HepG2 (cell line): ENCODE measurements around the gene TTC23L. TPM values are rescaled to one million over a fixed set of nuclear protein-coding genes. Genes with fewer than 3 reads are reported as not detected.

Experiments
- AGO1 ChIP-seq: fragments of 200-400 bp; formaldehyde crosslinking; IDR thresholded peaks from 2 replicates; pipeline ENCODE4 v1.6.1; 2017; ENCODE audit warnings: mild to moderate bottlenecking, low read depth, low read length, moderate library complexity; ENCODE audit not compliant: poor library complexity, severe bottlenecking
- ARNT2 ChIP-seq: sonication (generic); formaldehyde crosslinking; IDR thresholded peaks from 2 replicates; pipeline ENCODE4 v1.8.0; 2022; ENCODE audit warnings: mild to moderate bottlenecking, low read depth, missing genetic modification reagents, moderate library complexity
- FLYWCH1 ChIP-seq: sonication (generic); formaldehyde crosslinking; IDR thresholded peaks from 2 replicates; pipeline ENCODE4 v1.8.1; 2023; ENCODE audit warnings: mild to moderate bottlenecking, missing genetic modification reagents
- GABPA ChIP-seq, 2 experiments: IDR thresholded peaks; 2 replicates each; pipeline ENCODE4 v1.6.1; 2011 to 2016; ENCODE audit warnings: low read depth in 2 of 2, low read length in 1 of 2, missing biosample characterization in 1 of 2, missing genetic modification characterization in 1 of 2
- HMGXB3 ChIP-seq: sonication (generic); formaldehyde crosslinking; IDR thresholded peaks from 2 replicates; pipeline ENCODE4 v1.4.0; 2020; ENCODE audit warnings: missing genetic modification reagents, borderline replicate concordance
- IRF9 ChIP-seq: sonication (generic); formaldehyde crosslinking; IDR thresholded peaks from 2 replicates; pipeline ENCODE4 v1.8.0; 2022; ENCODE audit warnings: missing genetic modification reagents, mild to moderate bottlenecking, borderline replicate concordance
- MEIS2 ChIP-seq: sonication (generic); formaldehyde crosslinking; IDR thresholded peaks from 2 replicates; pipeline ENCODE4 v1.9.0; 2021; ENCODE audit warnings: mild to moderate bottlenecking, missing genetic modification reagents
- POLR2AphosphoS5 ChIP-seq: IDR thresholded peaks from 2 replicates; pipeline ENCODE4 v1.6.1; 2012; ENCODE audit warnings: low read depth, low read length
- TAF15 ChIP-seq: fragments of 200-400 bp; formaldehyde crosslinking; IDR thresholded peaks from one replicate; pipeline ENCODE4 v1.6.1; 2018; ENCODE audit warnings: mild to moderate bottlenecking, low read depth, low read length; ENCODE audit not compliant: poor library complexity, severe bottlenecking
- ZFP82 ChIP-seq: sonication (generic); formaldehyde crosslinking; IDR thresholded peaks from 2 replicates; pipeline ENCODE4 v1.5.1; 2020; ENCODE audit warnings: mild to moderate bottlenecking, missing genetic modification reagents, borderline replicate concordance
- ZFX ChIP-seq: sonication (generic); formaldehyde crosslinking; IDR thresholded peaks from 2 replicates; pipeline ENCODE4 v1.4.0; 2020; ENCODE audit warnings: mild to moderate bottlenecking, low read depth, missing genetic modification reagents, moderate library complexity
- ZNF276 ChIP-seq: sonication (generic); formaldehyde crosslinking; IDR thresholded peaks from 2 replicates; pipeline ENCODE4 v1.4.0; 2020; ENCODE audit warnings: mild to moderate bottlenecking, low read depth, missing genetic modification reagents
- ZNF687 ChIP-seq: sonication (generic); formaldehyde crosslinking; IDR thresholded peaks from 2 replicates; pipeline ENCODE4 v1.5.1; 2020; ENCODE audit warnings: mild to moderate bottlenecking, missing genetic modification reagents, moderate library complexity
- ZNF773 ChIP-seq: sonication (generic); formaldehyde crosslinking; IDR thresholded peaks from 2 replicates; pipeline ENCODE4 v1.4.0; 2020; ENCODE audit warnings: missing genetic modification reagents, borderline replicate concordance
- ZNF781 ChIP-seq: sonication (generic); formaldehyde crosslinking; IDR thresholded peaks from 2 replicates; pipeline ENCODE4 v1.5.1; 2020; ENCODE audit warnings: borderline replicate concordance, mild to moderate bottlenecking, missing genetic modification reagents; ENCODE audit errors: not compliant biosample characterization
- polyA plus RNA-seq, 8 experiments: library from polyadenylated mRNA; depleted of rRNA in 3 of 8; stranded (reverse) in 7 of 8; unstranded in 1 of 8; fragments of >200 nt; fragmentation: Illumina TruSeq in 4 of 8; extraction: Trizol in 4 of 8; gene quantifications; 2 replicates each; pipeline versions ENCODE4 v1.2.1 to v1.2.3, GENCODE V29; 2011 to 2016; ENCODE audit warnings: low read depth in 4 of 8, missing spikeins in 1 of 8, mixed read lengths in 1 of 8; ENCODE audit not compliant: insufficient read depth in 1 of 8
- total RNA-seq, 5 experiments: library from RNA; depleted of rRNA; stranded (reverse); fragments of >200 nt; fragmentation: Illumina TruSeq; extraction: Trizol; gene quantifications; 2 replicates each; pipeline ENCODE4 v1.2.3, GENCODE V29; 2016; ENCODE audit warnings: low read depth in 1 of 5

TTC23L gene
- total and polyA plus RNA-seq, 2 of the 13 experiments (the other 11 are each of a cell fraction or from before 2014, with no cell fraction given): 0.37 to 1.4 TPM

- TF ChIP-seq IRF9 (CRISPR knock-in tag) (0 out of 2 replicates have a peak, but pooled peaks have one; percentile 75), HMGXB3 (CRISPR knock-in tag) (peak; percentile 64; the same call in 1 of the 2 replicates), AGO1 (peak; percentile 73), ZNF781 (peak; percentile 18), ZFX (CRISPR knock-in tag) (peak; percentile 90), ARNT2 (peak; percentile 91; the same call in 1 of the 2 replicates), GABPA (IDR thresholded peaks at IDR 0.05; ENCODE audit: low read depth, low read length) (peak; percentile 90), GABPA (CRISPR knock-in tag; IDR thresholded peaks at IDR 0.05; ENCODE audit: low read depth) (peak; percentile 98), MEIS2 (CRISPR knock-in tag) (peak; percentile 52; the same call in 1 of the 2 replicates), ZNF687 (CRISPR knock-in tag) (peak; percentile 88), FLYWCH1 (CRISPR knock-in tag) (no peak), ZNF773 (CRISPR knock-in tag) (no peak; the same call in 1 of the 2 replicates), ZFP82 (CRISPR knock-in tag) (0 out of 2 replicates have a peak, but pooled peaks have one; percentile 64), TAF15 (peak; percentile 61), POLR2AphosphoS5 (peak; percentile 89), ZNF276 (CRISPR knock-in tag) (peak; percentile 93; the same call in 1 of the 2 replicates)
Measured at GRCh38 chr5:34915139-34915855, 76.3 kb downstream of the TTC23L start, which contains the start of the genes BRIX1 and RAD1 (continued).
